Gastroesophageal sphincter (tissue), 4 donors: ENCODE data around the gene CDC23. TPM values are rescaled to one million over a fixed set of nuclear protein-coding genes. Genes with fewer than 3 reads are reported as not detected.

Experiments used
- ATAC-seq: fragments of 150-250 bp; one replicate; pipeline ENCODE4 v1.9.1; 2016; ENCODE audit warnings: mild to moderate bottlenecking, moderate library complexity
- H3K27ac ChIP-seq, 4 donors: fragments of 200-600 bp; sonication (generic) in 3 of 4; 1 replicate in 3 of 4; 2 replicates in 1 of 4; pipeline ENCODE4 v1.5.1; 2016 to 2019
- H3K27me3 ChIP-seq: fragments of 200-600 bp; sonication (generic); one replicate; pipeline ENCODE4 v1.5.1; 2019
- H3K36me3 ChIP-seq, 2 donors: fragments of 200-600 bp; sonication (generic); one replicate each; pipeline ENCODE4 v1.5.1; 2019; ENCODE audit warnings: control low read depth in 1 of 2
- H3K4me1 ChIP-seq, 3 donors: fragments of 200-600 bp; sonication (generic); 1 replicate in 2 of 3; 2 replicates in 1 of 3; pipeline ENCODE4 v1.5.1; 2016 to 2019; ENCODE audit warnings: control low read depth in 2 of 3
- H3K4me3 ChIP-seq, 2 donors: fragments of 200-600 bp; sonication (generic); one replicate each; pipeline ENCODE4 v1.5.1; 2019; ENCODE audit warnings: mild to moderate bottlenecking in 1 of 2, moderate library complexity in 1 of 2
- H3K9me3 ChIP-seq, 3 donors: fragments of 200-600 bp; sonication (generic); one replicate each; pipeline ENCODE4 v1.5.1; 2017 to 2019; ENCODE audit warnings: control low read depth in 2 of 3
- EP300 ChIP-seq: sonication (generic); formaldehyde crosslinking; IDR thresholded peaks from one replicate; pipeline ENCODE4 v1.6.1; 2017; ENCODE audit warnings: antibody characterized with exemption, mild to moderate bottlenecking
- POLR2A ChIP-seq, 2 donors: fragments of 450-650 bp; IDR thresholded peaks; one replicate each; pipeline ENCODE4 v1.6.1; 2017; ENCODE audit warnings: antibody characterized with exemption in 2 of 2, mild to moderate bottlenecking in 2 of 2, moderate library complexity in 1 of 2
- POLR2AphosphoS5 ChIP-seq: sonication (generic); formaldehyde crosslinking; IDR thresholded peaks from one replicate; pipeline ENCODE4 v1.6.1; 2017; ENCODE audit warnings: antibody characterized with exemption
- WGBS, 2 donors: methylation state at CpG; one replicate each; pipeline ENCODE4 v1.1.5; 2018; ENCODE audit warnings: low coverage in 1 of 2; 5-methylcytosine and 5-hydroxymethylcytosine counted together
- total RNA-seq, 4 donors: library from RNA; depleted of rRNA; stranded (reverse); fragments of >200 nt; gene quantifications; one replicate each; pipeline ENCODE4 v1.1.0, GENCODE V29; 2016
- TF ChIP-seq, protein P1 (sequence below), 4 experiments: fragments of 200-600 bp in 2 of 4; fragments of 450-650 bp in 2 of 4; sonication (generic) in 1 of 4; IDR thresholded peaks; one replicate each; pipeline ENCODE4 v1.5.1; 2017 to 2019; ENCODE audit warnings: antibody characterized with exemption in 4 of 4, mild to moderate bottlenecking in 2 of 4, moderate library complexity in 2 of 4

Gene CDC23
- total RNA-seq, 4 donors from 2014 or later = 19.3 to 22.3 (median 19.8) TPM

GRCh38 chr5:138246822-138247221 lies 33.7 kb upstream of the CDC23 start:
- WGBS, 2 donors = 91 to 94% methylated on average over 2 to 4 of the region's 4 CpGs
- H3K4me3 ChIP-seq = no peak overlapping the region
- H3K4me1 ChIP-seq = peaks cover 0 to 8% (median 6%) of the 10 kb centered on the region in 3 donors

GRCh38 chr5:138246334-138246733 lies 33.2 kb upstream of the CDC23 start:
- Histone ChIP-seq H3K27ac (no peak overlapping the region), H3K4me1 (peaks cover 0 to 13% (median 11%) of the 10 kb centered on the region in 3 donors), H3K9me3 (no peaks in the 10 kb centered on the region), H3K4me3 (no peak overlapping the region), H3K27me3 (no peaks in the 10 kb centered on the region), H3K36me3 (no peaks in the 10 kb centered on the region)
- no peak for TF ChIP-seq EP300
- TF ChIP-seq POLR2A (IDR thresholded peaks at IDR 0.05) = no peak
- TF ChIP-seq POLR2AphosphoS5 = no peak
- TF ChIP-seq, protein P1, sequence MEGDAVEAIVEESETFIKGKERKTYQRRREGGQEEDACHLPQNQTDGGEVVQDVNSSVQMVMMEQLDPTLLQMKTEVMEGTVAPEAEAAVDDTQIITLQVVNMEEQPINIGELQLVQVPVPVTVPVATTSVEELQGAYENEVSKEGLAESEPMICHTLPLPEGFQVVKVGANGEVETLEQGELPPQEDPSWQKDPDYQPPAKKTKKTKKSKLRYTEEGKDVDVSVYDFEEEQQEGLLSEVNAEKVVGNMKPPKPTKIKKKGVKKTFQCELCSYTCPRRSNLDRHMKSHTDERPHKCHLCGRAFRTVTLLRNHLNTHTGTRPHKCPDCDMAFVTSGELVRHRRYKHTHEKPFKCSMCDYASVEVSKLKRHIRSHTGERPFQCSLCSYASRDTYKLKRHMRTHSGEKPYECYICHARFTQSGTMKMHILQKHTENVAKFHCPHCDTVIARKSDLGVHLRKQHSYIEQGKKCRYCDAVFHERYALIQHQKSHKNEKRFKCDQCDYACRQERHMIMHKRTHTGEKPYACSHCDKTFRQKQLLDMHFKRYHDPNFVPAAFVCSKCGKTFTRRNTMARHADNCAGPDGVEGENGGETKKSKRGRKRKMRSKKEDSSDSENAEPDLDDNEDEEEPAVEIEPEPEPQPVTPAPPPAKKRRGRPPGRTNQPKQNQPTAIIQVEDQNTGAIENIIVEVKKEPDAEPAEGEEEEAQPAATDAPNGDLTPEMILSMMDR (IDR thresholded peaks at IDR 0.05) = no peak
- WGBS, 2 donors = 76 to 85% methylated on average over 3 to 4 of the region's 4 CpGs
- no peak for ATAC-seq

More at GRCh38 chr5:138246822-138247221, 33.7 kb upstream of the CDC23 start:
- Histone ChIP-seq H3K9me3 (no peaks in the 10 kb centered on the region), H3K27ac (no peak overlapping the region), H3K27me3 (no peaks in the 10 kb centered on the region), H3K36me3 (no peaks in the 10 kb centered on the region)
- ATAC-seq = no peak
- TF ChIP-seq EP300 (no peak), POLR2A (IDR thresholded peaks at IDR 0.05) (no peak), POLR2AphosphoS5 (no peak)
- TF ChIP-seq, protein P1 (IDR thresholded peaks at IDR 0.05) = no peak

DNA sequence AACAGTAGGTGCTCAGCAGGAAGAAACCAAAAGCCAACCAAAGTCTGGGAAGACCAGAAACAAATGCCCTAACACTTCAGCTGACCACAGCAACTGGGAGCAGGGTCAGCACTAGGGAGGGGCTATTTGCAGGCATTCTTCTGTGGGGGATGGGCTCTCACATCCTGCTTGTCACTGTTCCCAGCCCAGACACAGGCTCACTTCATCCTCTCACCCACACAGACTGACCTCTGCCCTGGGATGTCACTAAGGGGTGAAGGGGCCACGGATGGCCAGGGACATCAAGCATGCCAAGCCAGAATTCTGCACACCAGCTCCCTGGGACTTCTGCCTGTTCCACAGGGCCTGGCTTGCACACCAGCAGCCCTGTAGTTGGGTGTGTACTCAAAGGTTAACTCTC lies 32.6 kb upstream of the CDC23 start:
- no peaks in the 10 kb centered on the region for H3K9me3 ChIP-seq
- ATAC-seq = no peak
- TF ChIP-seq, protein P1 (IDR thresholded peaks at IDR 0.05) = no peak
- TF ChIP-seq POLR2A (IDR thresholded peaks at IDR 0.05) = no peak
- TF ChIP-seq EP300 = no peak
- no peak for TF ChIP-seq POLR2AphosphoS5
- no peak overlapping the region for H3K27ac ChIP-seq
- no CpG with 5 or more reads among the region's 1 CpG for WGBS, 2 donors
- H3K27me3 ChIP-seq = no peaks in the 10 kb centered on the region
- H3K36me3 ChIP-seq = no peaks in the 10 kb centered on the region
- H3K4me3 ChIP-seq = no peak overlapping the region
- peaks cover 0 to 15% (median 12%) of the 10 kb centered on the region in 3 donors for H3K4me1 ChIP-seq

GRCh38 chr5:138243794-138244193 lies 30.7 kb upstream of the CDC23 start:
- H3K4me1 ChIP-seq = peaks cover 0 to 15% (median 12%) of the 10 kb centered on the region in 3 donors
- no peak overlapping the region for H3K4me3 ChIP-seq
- no peak for ATAC-seq
- TF ChIP-seq POLR2A (IDR thresholded peaks at IDR 0.05) (no peak), EP300 (no peak), POLR2AphosphoS5 (no peak)
- TF ChIP-seq, protein P1 (IDR thresholded peaks at IDR 0.05) = no peak
- H3K27ac ChIP-seq = peak overlapping the region in 3 of 4 donors; percentile 9 to 51 (median 25)
- H3K36me3 ChIP-seq = no peaks in the 10 kb centered on the region
- no peaks in the 10 kb centered on the region for H3K9me3 ChIP-seq
- WGBS, 2 donors = 51 to 56% methylated on average over 2 of the region's 2 CpGs
- H3K27me3 ChIP-seq = no peaks in the 10 kb centered on the region
